Natural killer cell (primary cell): ENCODE results near the gene PCYT1A. TPM values are rescaled to one million over a fixed set of nuclear protein-coding genes. Genes with fewer than 3 reads are reported as not detected.

Source experiments
- ATAC-seq, 3 donors: fragments of 150-1000 bp in 2 of 3; fragments of 200-7000 bp in 1 of 3; cut with Tn5 transposase; 1 replicate in 1 of 3; 2 replicates in 2 of 3; pipeline ENCODE4 v1.10.0; 2021; ENCODE audit warnings: mild to moderate bottlenecking in 2 of 3, moderate library complexity in 2 of 3
- DNase-seq, 2 donors: peaks; one replicate each; pipeline versions ENCODE4 v3.0.0 to v3.0.0-alpha.2; 2013 to 2021; ENCODE audit warnings: mixed read lengths in 1 of 2
- H3K27ac ChIP-seq: one replicate; pipeline ENCODE4 v1.5.1; 2013; ENCODE audit warnings: mild to moderate bottlenecking, low read length
- H3K27me3 ChIP-seq: one replicate; pipeline ENCODE4 v1.6.1; 2013; ENCODE audit warnings: low read length; ENCODE audit not compliant: control insufficient read depth, insufficient read depth
- H3K36me3 ChIP-seq: one replicate; pipeline ENCODE4 v1.6.1; 2013; ENCODE audit warnings: low read length; ENCODE audit not compliant: control insufficient read depth, insufficient read depth
- H3K4me1 ChIP-seq: one replicate; pipeline ENCODE4 v1.6.1; 2013; ENCODE audit warnings: low read length; ENCODE audit not compliant: control insufficient read depth, insufficient read depth
- H3K4me3 ChIP-seq: one replicate; pipeline ENCODE4 v1.5.1; 2013; ENCODE audit warnings: low read length
- H3K9me3 ChIP-seq: one replicate; pipeline ENCODE4 v1.6.1; 2013; ENCODE audit warnings: low read length; ENCODE audit not compliant: control insufficient read depth, insufficient read depth
- H3K27ac Mint-ChIP-seq, 2 donors: one replicate each; pipeline ENCODE4 v1.8.0; 2022; ENCODE audit warnings: mild to moderate bottlenecking in 2 of 2, mixed read lengths in 2 of 2, moderate library complexity in 1 of 2
- H3K27me3 Mint-ChIP-seq, 2 donors: one replicate each; pipeline ENCODE4 v1.8.0; 2022; ENCODE audit warnings: low read depth in 2 of 2, mixed read lengths in 2 of 2
- H3K36me3 Mint-ChIP-seq: one replicate; pipeline ENCODE4 v1.8.0; 2022; ENCODE audit warnings: mixed read lengths
- H3K4me1 Mint-ChIP-seq, 2 donors: one replicate each; pipeline ENCODE4 v1.8.0; 2022; ENCODE audit warnings: mixed read lengths in 2 of 2
- H3K4me3 Mint-ChIP-seq: one replicate; pipeline ENCODE4 v1.8.0; 2022; ENCODE audit warnings: mild to moderate bottlenecking, moderate library complexity, mixed read lengths
- H3K9me3 Mint-ChIP-seq, 2 donors: one replicate each; pipeline ENCODE4 v1.8.0; 2022; ENCODE audit warnings: mixed read lengths in 2 of 2
- CTCF ChIP-seq: fragments of 200-600 bp; IDR thresholded peaks from one replicate; pipeline ENCODE4 v1.8.0; 2022; ENCODE audit warnings: antibody characterized with exemption
- WGBS: methylation state at CpG from one replicate; pipeline ENCODE4 v1.1.7; 2013; ENCODE audit warnings: missing lambda C conversion rate; ENCODE audit not compliant: insufficient coverage; 5-methylcytosine and 5-hydroxymethylcytosine counted together
- intact Hi-C: fragments of 100-400 bp; cut with micrococcal nuclease; formaldehyde crosslinking; loops from one replicate; pipeline ENCODE4 v1.14.2; 2022
- total RNA-seq, 4 donors: library from RNA; stranded (reverse); fragments of 120-200 nt in 1 of 4; gene quantifications; one replicate each; pipeline versions ENCODE4 v1.2.3 to v1.2.4, GENCODE V29; 2013 to 2022

The PCYT1A gene
- total RNA-seq, 3 donors from 2014 or later (not counting 1 experiment from before 2014, with no cell fraction given): 105 to 123 (median 110) TPM

DNA sequence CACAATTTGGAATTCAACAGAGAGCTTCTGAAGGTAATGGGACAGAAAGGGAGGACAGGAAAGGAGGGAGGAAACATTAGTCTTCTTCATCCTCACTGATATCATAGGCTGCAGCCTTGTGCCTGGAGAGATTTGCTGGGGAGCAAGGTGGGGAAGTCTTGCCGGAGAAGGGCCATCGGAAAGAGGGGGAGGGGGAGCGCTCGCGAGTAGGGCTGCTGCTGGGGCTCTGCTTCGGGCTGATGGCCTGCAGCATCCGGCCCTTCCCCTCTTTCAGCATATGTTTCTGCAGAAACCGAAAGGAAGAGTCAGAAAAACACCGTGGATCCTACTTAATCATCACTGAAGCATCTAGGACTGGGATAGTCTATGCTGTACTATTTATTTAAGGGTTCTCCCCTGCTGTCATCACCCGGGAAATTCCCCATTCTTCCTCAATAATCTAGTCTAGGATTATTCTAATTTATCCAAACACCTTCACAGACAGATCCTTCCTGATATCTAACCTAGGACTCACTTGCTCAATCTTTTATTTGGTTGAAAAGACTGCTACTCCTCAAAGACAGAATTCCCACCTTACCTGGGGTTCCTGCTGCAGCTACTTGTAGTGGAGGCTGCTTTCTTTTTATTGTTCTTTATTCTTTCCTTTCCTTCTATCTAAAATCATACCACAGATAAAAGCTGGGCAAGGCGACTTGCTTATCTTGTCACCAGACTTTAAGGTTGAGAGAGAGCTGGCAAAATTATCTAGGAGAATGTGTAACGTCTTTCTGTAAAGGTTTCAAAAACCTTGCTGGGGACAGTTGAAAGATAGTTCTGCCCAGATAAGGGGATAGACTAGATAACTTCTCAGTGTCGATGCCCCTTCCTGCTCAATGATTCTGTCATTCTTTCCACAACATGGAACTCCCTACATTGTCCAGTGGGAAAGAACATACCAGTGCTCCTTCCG, 48.6 kb downstream of the PCYT1A start:
- H3K9me3 ChIP-seq: no peaks in the 10 kb centered on the region
- Mint-ChIP-seq H3K27me3 (no peaks in the 10 kb centered on the region), H3K36me3 (no peaks in the 10 kb centered on the region), H3K27ac (no peak overlapping the region), H3K9me3 (no peaks in the 10 kb centered on the region), H3K4me3 (no peak overlapping the region), H3K4me1 (peaks cover 28 to 32% of the 10 kb centered on the region in 2 donors)
- no peak overlapping the region for H3K27ac ChIP-seq
- intact Hi-C loops: no loop called here
- ATAC-seq (no peak), DNase-seq (no peak)
- no peak for TF ChIP-seq CTCF
- H3K4me3 ChIP-seq: no peak overlapping the region
- H3K27me3 ChIP-seq: no peaks in the 10 kb centered on the region
- H3K4me1 ChIP-seq: peaks cover 7% of the 10 kb centered on the region
- H3K36me3 ChIP-seq: peaks cover 44% of the 10 kb centered on the region
- 94% methylated on average over 14 of the region's 14 CpGs for WGBS

DNA sequence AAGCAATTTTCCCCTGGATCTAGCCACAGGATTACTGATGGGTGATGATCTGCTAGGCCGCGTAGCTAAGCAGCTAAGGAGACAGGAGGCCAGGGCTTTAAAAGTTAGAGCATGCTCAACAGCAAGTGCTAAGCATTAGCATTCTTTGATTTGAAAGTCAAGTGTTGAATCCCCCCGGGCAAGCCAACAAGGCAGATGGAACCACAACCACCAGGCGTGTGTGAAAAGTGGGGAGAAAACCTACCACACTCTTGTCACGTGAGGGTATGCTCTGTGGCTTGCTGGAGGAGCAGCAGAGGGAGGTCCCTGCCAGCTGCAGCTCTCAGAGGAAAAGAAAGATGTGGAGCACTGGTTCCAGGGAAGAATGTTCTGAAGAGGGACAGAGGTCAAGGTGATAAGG, 50.3 kb downstream of the PCYT1A start:
- no peak for TF ChIP-seq CTCF
- DNase-seq: peak; percentile 25 to 44
- 59% methylated on average over 5 of the region's 5 CpGs for WGBS
- Histone ChIP-seq H3K9me3 (no peaks in the 10 kb centered on the region), H3K36me3 (peaks cover 39% of the 10 kb centered on the region), H3K27ac (no peak overlapping the region), H3K27me3 (no peaks in the 10 kb centered on the region), H3K4me1 (peaks cover 7% of the 10 kb centered on the region), H3K4me3 (no peak overlapping the region)
- ATAC-seq: peak; percentile 70 to 86 (median 78)
- Mint-ChIP-seq H3K36me3 (no peaks in the 10 kb centered on the region), H3K4me3 (no peak overlapping the region), H3K27me3 (no peaks in the 10 kb centered on the region), H3K27ac (peak overlapping the region; percentile 36 to 60), H3K4me1 (peaks cover 28 to 32% of the 10 kb centered on the region in 2 donors), H3K9me3 (no peaks in the 10 kb centered on the region)
- intact Hi-C loops: no loop called here

GRCh38 chr3:196236223-196236622, 51.3 kb downstream of the PCYT1A start:
- Histone ChIP-seq H3K4me1 (peaks cover 7% of the 10 kb centered on the region), H3K27me3 (no peaks in the 10 kb centered on the region), H3K36me3 (peaks cover 29% of the 10 kb centered on the region), H3K27ac (no peak overlapping the region), H3K9me3 (no peaks in the 10 kb centered on the region), H3K4me3 (no peak overlapping the region)
- Mint-ChIP-seq H3K27me3 (no peaks in the 10 kb centered on the region), H3K4me1 (peaks cover 28 to 32% of the 10 kb centered on the region in 2 donors), H3K27ac (peak overlapping the region; percentile 53 to 60), H3K4me3 (no peak overlapping the region), H3K36me3 (no peaks in the 10 kb centered on the region), H3K9me3 (no peaks in the 10 kb centered on the region)
- WGBS: 97% methylated on average over 6 of the region's 8 CpGs
- DNase-seq (no peak), ATAC-seq (peak in 1 of 3 donors; percentile 19)
- no peak for TF ChIP-seq CTCF
- intact Hi-C loops: no loop called here
